Measurements from ENCODE around the gene KLHL20.
A peak's percentile ranks its signal among the peaks of the same experiment; 100 is the strongest.
"Not testable (repeated sequence)": the region's sequence is repeated elsewhere in the genome, so short reads cannot be mapped to it uniquely, and the experiment has no call there.

Gene KLHL20

GRCh38 chr1:173714759-173715537, at the start of gene KLHL20:
Gene KLHL20 (plus strand): TSS chr1:173714981. CDS start chr1:173716044, 1,063 bp downstream.
- Mint-ChIP-seq H3K27me3 (peaks cover 9% of the 10 kb centered on the region), H3K27ac (peak within 1 kb of the TSS; percentile 93), H3K9me3 (ENCODE audit: low read depth) (no peaks in the 10 kb centered on the region), H3K4me3 (peak within 1 kb of the TSS; percentile 94), H3K36me3 (peaks cover 7% of the 10 kb centered on the region), H3K4me1 (ENCODE audit: low read depth) (peaks cover 30% of the 10 kb centered on the region)

GRCh38 chr1:173666646-173667045, 48.1 kb upstream of the KLHL20 start:
- H3K36me3 Mint-ChIP-seq: no peaks in the 10 kb centered on the region
- H3K27ac Mint-ChIP-seq: no peak overlapping the region
- H3K4me1 Mint-ChIP-seq (ENCODE audit: low read depth): peaks cover 11% of the 10 kb centered on the region
- H3K4me3 Mint-ChIP-seq: no peak overlapping the region
- peaks cover 27% of the 10 kb centered on the region for H3K27me3 Mint-ChIP-seq
- H3K9me3 Mint-ChIP-seq (ENCODE audit: low read depth): no peaks in the 10 kb centered on the region

- Mint-ChIP-seq H3K36me3 (no peaks in the 10 kb centered on the region), H3K4me1 (ENCODE audit: low read depth) (peaks cover 11% of the 10 kb centered on the region), H3K4me3 (peak within 1 kb of the TSS; percentile 78), H3K27me3 (peaks cover 27% of the 10 kb centered on the region), H3K27ac (no peak within 1 kb of the TSS), H3K9me3 (ENCODE audit: low read depth) (no peaks in the 10 kb centered on the region)
Measured at GRCh38 chr1:173669491-173669941, 45.3 kb upstream of the KLHL20 start, which contains the start of gene ANKRD45. Gene ANKRD45 (minus strand): TSS chr1:173669851. CDS start chr1:173659418, 10,433 bp downstream.

- not testable (repeated sequence) for H3K27ac Mint-ChIP-seq; H3K36me3 Mint-ChIP-seq; H3K9me3 Mint-ChIP-seq (ENCODE audit: low read depth); H3K4me3 Mint-ChIP-seq; H3K4me1 Mint-ChIP-seq (ENCODE audit: low read depth)
- H3K27me3 Mint-ChIP-seq: peaks cover 12% of the 10 kb centered on the region
Measured at GRCh38 chr1:173674496-173674895, 40.3 kb upstream of the KLHL20 start.

GRCh38 chr1:173680152-173680551, 34.6 kb upstream of the KLHL20 start:
- H3K4me3 Mint-ChIP-seq; H3K9me3 Mint-ChIP-seq (ENCODE audit: low read depth); H3K36me3 Mint-ChIP-seq; H3K27me3 Mint-ChIP-seq; H3K4me1 Mint-ChIP-seq (ENCODE audit: low read depth); H3K27ac Mint-ChIP-seq: not testable (repeated sequence)

DNA sequence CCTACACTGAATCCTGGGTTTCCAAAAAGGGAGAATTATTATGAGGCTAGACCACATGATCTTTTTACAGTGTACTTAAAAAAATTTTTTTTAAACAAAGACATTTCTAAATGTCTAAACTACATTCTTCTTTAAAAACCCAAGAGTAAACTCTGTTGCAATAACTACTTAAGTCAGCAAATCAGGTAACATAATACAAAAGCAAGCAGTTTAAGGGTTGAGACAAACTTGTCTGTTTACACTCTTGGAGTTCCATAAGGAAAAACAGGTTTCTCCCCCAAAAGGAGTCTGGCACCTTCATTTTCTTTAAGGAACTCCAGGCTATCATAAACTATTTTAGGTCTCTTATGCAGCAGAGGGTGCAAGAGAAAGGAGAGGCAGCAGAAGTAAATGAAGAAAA, 32.6 kb upstream of the KLHL20 start:
- no peaks in the 10 kb centered on the region for H3K4me1 Mint-ChIP-seq (ENCODE audit: low read depth)
- no peaks in the 10 kb centered on the region for H3K27me3 Mint-ChIP-seq
- peaks cover 4% of the 10 kb centered on the region for H3K36me3 Mint-ChIP-seq
- H3K27ac Mint-ChIP-seq: no peak overlapping the region
- H3K9me3 Mint-ChIP-seq (ENCODE audit: low read depth): no peaks in the 10 kb centered on the region
- H3K4me3 Mint-ChIP-seq: no peak overlapping the region

DNA sequence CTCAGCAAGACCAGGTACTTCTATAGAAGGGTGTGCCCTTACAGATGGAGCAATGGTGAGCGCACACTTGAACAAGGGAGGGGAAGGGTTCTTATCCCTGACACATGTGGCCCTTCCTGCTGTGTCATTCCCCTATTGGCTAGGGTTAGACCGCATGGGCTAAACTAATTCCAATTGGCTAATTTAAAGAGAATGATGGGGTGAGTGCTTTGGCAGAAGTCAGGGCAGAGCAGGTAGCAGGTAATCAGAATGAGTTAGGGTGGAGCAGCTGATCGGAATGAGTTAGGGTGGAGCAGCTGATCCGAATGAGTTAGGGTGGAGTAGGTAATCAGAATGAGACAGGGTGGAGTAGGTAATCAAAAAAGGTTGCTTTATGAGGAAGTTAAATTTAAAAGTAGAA, 30.9 kb upstream of the KLHL20 start:
- H3K4me3 Mint-ChIP-seq; H3K36me3 Mint-ChIP-seq; H3K9me3 Mint-ChIP-seq (ENCODE audit: low read depth); H3K27ac Mint-ChIP-seq; H3K27me3 Mint-ChIP-seq; H3K4me1 Mint-ChIP-seq (ENCODE audit: low read depth): not testable (repeated sequence)

- H3K4me3 Mint-ChIP-seq; H3K27me3 Mint-ChIP-seq; H3K4me1 Mint-ChIP-seq (ENCODE audit: low read depth); H3K36me3 Mint-ChIP-seq; H3K9me3 Mint-ChIP-seq (ENCODE audit: low read depth); H3K27ac Mint-ChIP-seq: not testable (repeated sequence)
Measured at GRCh38 chr1:173685121-173685520, 29.7 kb upstream of the KLHL20 start.

DNA sequence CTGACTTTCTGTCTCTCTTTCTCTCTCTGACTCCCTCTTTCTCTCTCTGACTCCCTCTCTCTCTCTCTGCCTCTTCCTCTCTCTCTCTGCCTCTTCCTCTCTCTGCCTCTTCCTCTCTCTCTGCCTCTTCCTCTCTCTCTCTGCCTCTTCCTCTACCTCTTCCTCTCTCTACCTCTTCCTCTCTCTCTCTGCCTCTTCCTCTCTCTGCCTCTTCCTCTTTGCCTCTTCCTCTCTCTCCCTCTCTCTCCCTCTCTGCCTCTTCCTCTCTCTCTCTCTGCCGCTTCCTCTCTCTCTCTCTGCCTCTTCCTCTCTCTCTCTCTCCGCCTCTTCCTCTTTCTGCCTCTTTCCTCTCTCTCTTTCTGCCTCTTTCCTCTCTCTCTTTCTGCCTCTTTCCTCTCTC, 26.5 kb upstream of the KLHL20 start:
- H3K27ac Mint-ChIP-seq: peak overlapping the region; percentile 28
- H3K9me3 Mint-ChIP-seq (ENCODE audit: low read depth): no peaks in the 10 kb centered on the region
- peaks cover 8% of the 10 kb centered on the region for H3K4me1 Mint-ChIP-seq (ENCODE audit: low read depth)
- no peak overlapping the region for H3K4me3 Mint-ChIP-seq
- no peaks in the 10 kb centered on the region for H3K27me3 Mint-ChIP-seq
- no peaks in the 10 kb centered on the region for H3K36me3 Mint-ChIP-seq

DNA sequence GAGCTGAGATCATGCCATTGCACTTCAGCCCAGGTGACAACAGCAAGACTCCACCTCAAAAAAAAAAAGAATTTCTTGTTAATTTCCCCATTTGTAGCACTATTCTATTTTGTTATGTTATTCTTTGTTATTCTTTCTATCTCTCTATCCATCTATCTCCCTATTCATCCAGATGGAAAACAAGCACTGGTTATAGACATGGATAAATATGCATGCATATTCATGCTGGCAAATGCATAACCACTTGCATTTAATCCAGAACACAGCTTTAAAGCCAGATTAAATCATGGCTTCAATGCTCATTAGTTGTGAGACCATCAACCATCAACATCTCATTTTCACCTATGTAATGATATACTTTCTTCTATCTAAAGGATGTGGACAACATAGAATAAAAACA, 21.5 kb upstream of the KLHL20 start:
- H3K27me3 Mint-ChIP-seq: peaks cover 21% of the 10 kb centered on the region

GRCh38 chr1:173701299-173701698, 13.5 kb upstream of the KLHL20 start:
- not testable (repeated sequence) for H3K36me3 Mint-ChIP-seq; H3K4me1 Mint-ChIP-seq (ENCODE audit: low read depth); H3K9me3 Mint-ChIP-seq (ENCODE audit: low read depth); H3K27ac Mint-ChIP-seq; H3K4me3 Mint-ChIP-seq
- H3K27me3 Mint-ChIP-seq: peaks cover 12% of the 10 kb centered on the region

More for the DNA sequence above, 21.5 kb upstream of the KLHL20 start:
- peaks cover 9% of the 10 kb centered on the region for H3K36me3 Mint-ChIP-seq
- no peak overlapping the region for H3K4me3 Mint-ChIP-seq
- no peak overlapping the region for H3K27ac Mint-ChIP-seq
- peaks cover 4% of the 10 kb centered on the region for H3K9me3 Mint-ChIP-seq (ENCODE audit: low read depth)
- H3K4me1 Mint-ChIP-seq (ENCODE audit: low read depth): peaks cover 6% of the 10 kb centered on the region

DNA sequence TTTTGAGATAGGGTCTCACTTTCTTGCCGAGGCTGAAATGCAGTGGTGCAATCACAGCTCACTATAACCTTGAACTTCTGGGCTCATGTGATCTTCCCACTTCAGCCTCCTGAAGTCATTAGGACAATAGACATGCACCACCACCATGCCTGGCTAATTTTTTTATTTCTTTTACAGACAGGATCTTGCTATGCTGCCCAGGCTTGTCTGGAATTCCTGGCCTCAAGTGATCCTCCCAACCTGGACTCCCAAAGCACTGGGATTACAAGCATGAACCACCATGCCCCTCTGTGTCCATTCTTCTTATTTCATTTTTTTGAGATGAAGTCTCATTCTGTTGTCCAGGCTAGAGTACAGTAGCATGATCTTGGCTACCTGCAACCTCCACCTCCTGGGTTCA, 12.0 kb upstream of the KLHL20 start:
- Mint-ChIP-seq H3K27ac (no peak overlapping the region), H3K4me1 (ENCODE audit: low read depth) (no peaks in the 10 kb centered on the region), H3K4me3 (no peak overlapping the region), H3K36me3 (peaks cover under 1% of the 10 kb centered on the region), H3K27me3 (peaks cover 5% of the 10 kb centered on the region), H3K9me3 (ENCODE audit: low read depth) (no peaks in the 10 kb centered on the region)

GRCh38 chr1:173705117-173705516, 9.7 kb upstream of the KLHL20 start:
- Mint-ChIP-seq H3K4me3 (no peak overlapping the region), H3K27me3 (peaks cover 5% of the 10 kb centered on the region), H3K4me1 (ENCODE audit: low read depth) (no peaks in the 10 kb centered on the region), H3K9me3 (ENCODE audit: low read depth) (no peaks in the 10 kb centered on the region), H3K36me3 (no peaks in the 10 kb centered on the region), H3K27ac (no peak overlapping the region)

DNA sequence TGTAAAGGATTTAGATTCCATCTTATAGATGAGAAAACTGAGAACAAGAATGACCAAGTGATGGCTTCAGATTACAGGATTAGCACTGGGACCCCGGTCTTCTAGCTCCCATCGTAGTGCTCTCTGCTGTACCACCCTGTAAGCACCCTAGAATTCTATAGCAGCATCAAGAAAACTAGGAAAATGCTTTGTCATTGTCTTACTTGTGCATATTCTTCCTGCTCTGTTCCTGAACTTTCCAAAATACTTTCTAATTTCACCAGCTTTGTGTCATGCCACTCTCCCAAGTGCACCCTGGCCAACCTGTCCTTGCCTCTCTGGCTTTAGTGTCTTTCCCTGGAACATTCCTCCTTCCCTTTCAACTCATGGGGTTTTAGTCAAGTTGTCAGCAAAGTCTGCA, 6.0 kb upstream of the KLHL20 start:
- H3K27me3 Mint-ChIP-seq: peaks cover 14% of the 10 kb centered on the region
- no peaks in the 10 kb centered on the region for H3K4me1 Mint-ChIP-seq (ENCODE audit: low read depth)
- no peak overlapping the region for H3K27ac Mint-ChIP-seq
- H3K36me3 Mint-ChIP-seq: peaks cover 2% of the 10 kb centered on the region
- no peaks in the 10 kb centered on the region for H3K9me3 Mint-ChIP-seq (ENCODE audit: low read depth)
- H3K4me3 Mint-ChIP-seq: no peak overlapping the region

DNA sequence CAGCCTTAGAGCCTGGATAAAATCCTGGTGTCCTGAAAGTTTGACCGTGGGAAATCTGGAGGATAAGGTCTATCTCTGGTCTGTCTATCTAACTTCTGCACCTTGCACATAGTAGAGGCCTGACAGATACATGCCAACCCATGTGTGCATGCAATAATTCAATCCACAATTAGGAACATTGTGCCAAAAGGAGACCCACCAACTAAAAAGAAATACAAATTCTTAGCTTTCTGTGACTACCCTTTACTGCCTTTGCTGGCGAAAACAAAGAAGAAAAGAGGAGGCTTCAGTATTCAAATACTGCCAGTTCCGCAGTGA, 381 bp upstream of the KLHL20 start:
- Mint-ChIP-seq H3K27me3 (peaks cover 9% of the 10 kb centered on the region), H3K27ac (peak overlapping the region; percentile 93), H3K9me3 (ENCODE audit: low read depth) (no peaks in the 10 kb centered on the region), H3K36me3 (peaks cover 7% of the 10 kb centered on the region), H3K4me3 (peak overlapping the region; percentile 94), H3K4me1 (ENCODE audit: low read depth) (peaks cover 29% of the 10 kb centered on the region)

DNA sequence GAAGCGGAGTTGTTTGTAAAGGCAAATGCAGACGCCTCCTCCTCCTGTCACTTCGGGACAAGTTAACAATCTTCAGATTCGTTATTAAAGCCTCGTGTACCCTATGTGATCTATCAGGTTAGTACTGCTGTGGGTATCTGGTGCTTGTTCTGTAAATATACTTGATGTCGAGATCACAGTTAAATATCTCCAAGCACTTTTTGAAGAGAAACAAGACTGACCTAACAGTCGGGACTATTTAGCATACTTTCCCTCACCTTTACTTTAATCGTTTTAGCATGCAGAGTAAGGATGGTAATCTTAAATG, 710 bp downstream of the KLHL20 start:
- Mint-ChIP-seq H3K4me1 (ENCODE audit: low read depth) (peaks cover 35% of the 10 kb centered on the region), H3K9me3 (ENCODE audit: low read depth) (no peaks in the 10 kb centered on the region), H3K36me3 (peaks cover 7% of the 10 kb centered on the region), H3K4me3 (peak overlapping the region; percentile 94), H3K27ac (peak overlapping the region; percentile 93), H3K27me3 (peaks cover 7% of the 10 kb centered on the region)
